HepG2 (cell line): Measurements from ENCODE around the gene CHRD. TPM values are rescaled to one million over a fixed set of nuclear protein-coding genes. Genes with fewer than 3 reads are reported as not detected.

Source experiments
- CREM ChIP-seq, 2 experiments: sonication (generic) in 1 of 2; formaldehyde crosslinking in 1 of 2; IDR thresholded peaks; 2 replicates each; pipeline versions ENCODE4 v1.4.0 to v1.6.1; 2016 to 2020; ENCODE audit warnings: antibody characterized with exemption in 1 of 2, mild to moderate bottlenecking in 1 of 2, missing genetic modification reagents in 1 of 2
- HHEX ChIP-seq: IDR thresholded peaks from 2 replicates; pipeline ENCODE4 v1.6.1; 2016; ENCODE audit warnings: control low read depth
- HNF4G ChIP-seq, 2 experiments: sonication (generic) in 1 of 2; formaldehyde crosslinking in 1 of 2; IDR thresholded peaks; 2 replicates each; pipeline versions ENCODE4 v1.4.0 to v1.6.1; 2011 to 2020; ENCODE audit warnings: borderline replicate concordance in 2 of 2, low read depth in 2 of 2, mild to moderate bottlenecking in 2 of 2, low read length in 1 of 2, missing genetic modification reagents in 1 of 2, moderate library complexity in 1 of 2
- HNRNPUL1 ChIP-seq: fragments of 200-400 bp; formaldehyde crosslinking; IDR thresholded peaks from 2 replicates; pipeline ENCODE4 v1.6.1; 2017; ENCODE audit warnings: low read depth, mild to moderate bottlenecking, low read length, moderate library complexity
- KDM2A ChIP-seq: sonication (generic); formaldehyde crosslinking; IDR thresholded peaks from 2 replicates; pipeline ENCODE4 v1.4.0; 2020; ENCODE audit warnings: low read depth, missing genetic modification reagents, borderline replicate concordance
- KLF6 ChIP-seq: IDR thresholded peaks from 2 replicates; pipeline ENCODE4 v1.8.0; 2016; ENCODE audit warnings: missing biosample characterization, missing genetic modification reagents
- ZFX ChIP-seq: sonication (generic); formaldehyde crosslinking; IDR thresholded peaks from 2 replicates; pipeline ENCODE4 v1.4.0; 2020; ENCODE audit warnings: mild to moderate bottlenecking, low read depth, missing genetic modification reagents, moderate library complexity
- ZHX1 ChIP-seq: sonication (generic); formaldehyde crosslinking; IDR thresholded peaks from 2 replicates; pipeline ENCODE4 v1.8.1; 2022; ENCODE audit warnings: low read depth, mild to moderate bottlenecking, missing genetic modification reagents
- ZNF12 ChIP-seq: sonication (generic); formaldehyde crosslinking; IDR thresholded peaks from 2 replicates; pipeline ENCODE4 v1.5.0; 2020; ENCODE audit warnings: missing genetic modification reagents
- ZNF572 ChIP-seq: sonication (generic); formaldehyde crosslinking; IDR thresholded peaks from 2 replicates; pipeline ENCODE4 v1.5.1; 2020; ENCODE audit warnings: mild to moderate bottlenecking, missing genetic modification reagents
- ZNF639 ChIP-seq: conservative IDR thresholded peaks from 2 replicates; pipeline ENCODE4 v1.6.1; 2018; ENCODE audit warnings: missing genetic modification reagents
- ZNF674 ChIP-seq: sonication (generic); formaldehyde crosslinking; IDR thresholded peaks from 2 replicates; pipeline ENCODE4 v1.5.0; 2020; ENCODE audit warnings: low read depth, mild to moderate bottlenecking, missing genetic modification reagents
- ZNF83 ChIP-seq: sonication (generic); formaldehyde crosslinking; IDR thresholded peaks from 2 replicates; pipeline ENCODE4 v1.4.0; 2020; ENCODE audit warnings: missing genetic modification reagents, mild to moderate bottlenecking, borderline replicate concordance
- ZNF883 ChIP-seq: sonication (generic); formaldehyde crosslinking; IDR thresholded peaks from 2 replicates; pipeline ENCODE4 v1.5.1; 2020; ENCODE audit warnings: mild to moderate bottlenecking, missing genetic modification reagents; ENCODE audit errors: not compliant biosample characterization
- polyA plus RNA-seq, 8 experiments: library from polyadenylated mRNA; depleted of rRNA in 3 of 8; stranded (reverse) in 7 of 8; unstranded in 1 of 8; fragments of >200 nt; fragmentation: Illumina TruSeq in 4 of 8; extraction: Trizol in 4 of 8; gene quantifications; 2 replicates each; pipeline versions ENCODE4 v1.2.1 to v1.2.3, GENCODE V29; 2011 to 2016; ENCODE audit warnings: low read depth in 4 of 8, missing spikeins in 1 of 8, mixed read lengths in 1 of 8; ENCODE audit not compliant: insufficient read depth in 1 of 8
- total RNA-seq, 5 experiments: library from RNA; depleted of rRNA; stranded (reverse); fragments of >200 nt; fragmentation: Illumina TruSeq; extraction: Trizol; gene quantifications; 2 replicates each; pipeline ENCODE4 v1.2.3, GENCODE V29; 2016; ENCODE audit warnings: low read depth in 1 of 5
- TF ChIP-seq, protein P1 (sequence below): sonication (generic); formaldehyde crosslinking; IDR thresholded peaks from 2 replicates; pipeline ENCODE4 v1.5.0; 2020; ENCODE audit warnings: mild to moderate bottlenecking, missing genetic modification reagents
- TF ChIP-seq, protein P2 (sequence below): sonication (generic); formaldehyde crosslinking; IDR thresholded peaks from 2 replicates; pipeline ENCODE4 v1.4.0; 2020; ENCODE audit warnings: missing genetic modification reagents, borderline replicate concordance
- TF ChIP-seq, protein P3 (sequence below): sonication (generic); formaldehyde crosslinking; IDR thresholded peaks from 2 replicates; pipeline ENCODE4 v1.5.1; 2020; ENCODE audit warnings: missing genetic modification reagents, mild to moderate bottlenecking, borderline replicate concordance

CHRD gene
- total and polyA plus RNA-seq, 2 of the 13 experiments (the other 11 are each of a cell fraction or from before 2014, with no cell fraction given) = 22.2 to 35.2 TPM

GRCh38 chr3:184362668-184363546, 16.9 kb upstream of the CHRD start (continued):
- TF ChIP-seq KLF6 (peak; percentile 42; the same call in 1 of the 2 replicates), ZHX1 (CRISPR knock-in tag) (peak; percentile 83; the same call in 1 of the 2 replicates), ZNF83 (CRISPR knock-in tag) (peak; percentile 28; the same call in 1 of the 2 replicates), ZNF12 (CRISPR knock-in tag) (no peak; the same call in 1 of the 2 replicates), ZNF639 (CRISPR knock-in tag) (0 out of 2 replicates have a peak, but pooled peaks have one; percentile 78), HNRNPUL1 (no peak), ZNF883 (peak; percentile 42), ZNF572 (CRISPR knock-in tag) (peak; percentile 81; the same call in 1 of the 2 replicates), ZNF674 (CRISPR knock-in tag) (no peak), KDM2A (CRISPR knock-in tag) (peak; percentile 99), HHEX (no peak), CREM (IDR thresholded peaks at IDR 0.05) (peak; percentile 83), CREM (CRISPR knock-in tag; IDR thresholded peaks at IDR 0.05) (no peak), ZFX (CRISPR knock-in tag) (peak; percentile 91), HNF4G (IDR thresholded peaks at IDR 0.05; ENCODE audit: borderline replicate concordance, low read depth, low read length) (peak; percentile 95), HNF4G (CRISPR knock-in tag; IDR thresholded peaks at IDR 0.05; ENCODE audit: borderline replicate concordance, low read depth) (peak; percentile 84; the same call in 1 of the 2 replicates)
- TF ChIP-seq, protein P1, sequence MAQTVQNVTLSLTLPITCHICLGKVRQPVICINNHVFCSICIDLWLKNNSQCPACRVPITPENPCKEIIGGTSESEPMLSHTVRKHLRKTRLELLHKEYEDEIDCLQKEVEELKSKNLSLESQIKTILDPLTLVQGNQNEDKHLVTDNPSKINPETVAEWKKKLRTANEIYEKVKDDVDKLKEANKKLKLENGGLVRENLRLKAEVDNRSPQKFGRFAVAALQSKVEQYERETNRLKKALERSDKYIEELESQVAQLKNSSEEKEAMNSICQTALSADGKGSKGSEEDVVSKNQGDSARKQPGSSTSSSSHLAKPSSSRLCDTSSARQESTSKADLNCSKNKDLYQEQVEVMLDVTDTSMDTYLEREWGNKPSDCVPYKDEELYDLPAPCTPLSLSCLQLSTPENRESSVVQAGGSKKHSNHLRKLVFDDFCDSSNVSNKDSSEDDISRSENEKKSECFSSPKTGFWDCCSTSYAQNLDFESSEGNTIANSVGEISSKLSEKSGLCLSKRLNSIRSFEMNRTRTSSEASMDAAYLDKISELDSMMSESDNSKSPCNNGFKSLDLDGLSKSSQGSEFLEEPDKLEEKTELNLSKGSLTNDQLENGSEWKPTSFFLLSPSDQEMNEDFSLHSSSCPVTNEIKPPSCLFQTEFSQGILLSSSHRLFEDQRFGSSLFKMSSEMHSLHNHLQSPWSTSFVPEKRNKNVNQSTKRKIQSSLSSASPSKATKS (CRISPR knock-in tag) = no peak
- TF ChIP-seq, protein P2, sequence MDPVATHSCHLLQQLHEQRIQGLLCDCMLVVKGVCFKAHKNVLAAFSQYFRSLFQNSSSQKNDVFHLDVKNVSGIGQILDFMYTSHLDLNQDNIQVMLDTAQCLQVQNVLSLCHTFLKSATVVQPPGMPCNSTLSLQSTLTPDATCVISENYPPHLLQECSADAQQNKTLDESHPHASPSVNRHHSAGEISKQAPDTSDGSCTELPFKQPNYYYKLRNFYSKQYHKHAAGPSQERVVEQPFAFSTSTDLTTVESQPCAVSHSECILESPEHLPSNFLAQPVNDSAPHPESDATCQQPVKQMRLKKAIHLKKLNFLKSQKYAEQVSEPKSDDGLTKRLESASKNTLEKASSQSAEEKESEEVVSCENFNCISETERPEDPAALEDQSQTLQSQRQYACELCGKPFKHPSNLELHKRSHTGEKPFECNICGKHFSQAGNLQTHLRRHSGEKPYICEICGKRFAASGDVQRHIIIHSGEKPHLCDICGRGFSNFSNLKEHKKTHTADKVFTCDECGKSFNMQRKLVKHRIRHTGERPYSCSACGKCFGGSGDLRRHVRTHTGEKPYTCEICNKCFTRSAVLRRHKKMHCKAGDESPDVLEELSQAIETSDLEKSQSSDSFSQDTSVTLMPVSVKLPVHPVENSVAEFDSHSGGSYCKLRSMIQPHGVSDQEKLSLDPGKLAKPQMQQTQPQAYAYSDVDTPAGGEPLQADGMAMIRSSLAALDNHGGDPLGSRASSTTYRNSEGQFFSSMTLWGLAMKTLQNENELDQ (CRISPR knock-in tag) = no peak
- TF ChIP-seq, protein P3, sequence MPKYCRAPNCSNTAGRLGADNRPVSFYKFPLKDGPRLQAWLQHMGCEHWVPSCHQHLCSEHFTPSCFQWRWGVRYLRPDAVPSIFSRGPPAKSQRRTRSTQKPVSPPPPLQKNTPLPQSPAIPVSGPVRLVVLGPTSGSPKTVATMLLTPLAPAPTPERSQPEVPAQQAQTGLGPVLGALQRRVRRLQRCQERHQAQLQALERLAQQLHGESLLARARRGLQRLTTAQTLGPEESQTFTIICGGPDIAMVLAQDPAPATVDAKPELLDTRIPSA (CRISPR knock-in tag) = no peak; the same call in 1 of the 2 replicates
